HepG2 (cell line): ENCODE data around the gene BBS12. TPM values are rescaled to one million over a fixed set of nuclear protein-coding genes. Genes with fewer than 3 reads are reported as not detected.

Source experiments
- TEAD3 ChIP-seq: optimal IDR thresholded peaks from 2 replicates; pipeline ENCODE3; 2016; ENCODE audit warnings: borderline replicate concordance
- ZFP90 ChIP-seq: sonication (generic); formaldehyde crosslinking; IDR thresholded peaks from 2 replicates; pipeline ENCODE4 v1.8.0; 2022; ENCODE audit warnings: missing genetic modification reagents, mild to moderate bottlenecking, inconsistent platforms, borderline replicate concordance
- ZNF205 ChIP-seq: IDR thresholded peaks from 2 replicates; pipeline ENCODE4 v1.6.1; 2018; ENCODE audit warnings: missing biosample characterization, missing genetic modification reagents
- ZNF652 ChIP-seq: IDR thresholded peaks from 2 replicates; pipeline ENCODE4 v1.6.1; 2016; ENCODE audit warnings: low read depth, borderline replicate concordance
- ZNF773 ChIP-seq: sonication (generic); formaldehyde crosslinking; IDR thresholded peaks from 2 replicates; pipeline ENCODE4 v1.4.0; 2020; ENCODE audit warnings: missing genetic modification reagents, borderline replicate concordance
- ZNF790 ChIP-seq: sonication (generic); formaldehyde crosslinking; IDR thresholded peaks from 2 replicates; pipeline ENCODE4 v1.8.0; 2022; ENCODE audit warnings: missing genetic modification reagents, mild to moderate bottlenecking, borderline replicate concordance
- polyA plus RNA-seq, 8 experiments: library from polyadenylated mRNA; depleted of rRNA in 3 of 8; stranded (reverse) in 7 of 8; unstranded in 1 of 8; fragments of >200 nt; fragmentation: Illumina TruSeq in 4 of 8; extraction: Trizol in 4 of 8; gene quantifications; 2 replicates each; pipeline versions ENCODE4 v1.2.1 to v1.2.3, GENCODE V29; 2011 to 2016; ENCODE audit warnings: low read depth in 4 of 8, missing spikeins in 1 of 8, mixed read lengths in 1 of 8; ENCODE audit not compliant: insufficient read depth in 1 of 8
- total RNA-seq, 5 experiments: library from RNA; depleted of rRNA; stranded (reverse); fragments of >200 nt; fragmentation: Illumina TruSeq; extraction: Trizol; gene quantifications; 2 replicates each; pipeline ENCODE4 v1.2.3, GENCODE V29; 2016; ENCODE audit warnings: low read depth in 1 of 5
- TF ChIP-seq, protein P1 (sequence below): sonication (generic); formaldehyde crosslinking; IDR thresholded peaks from 2 replicates; pipeline ENCODE4 v1.8.1; 2023; ENCODE audit warnings: mild to moderate bottlenecking, missing genetic modification reagents
- TF ChIP-seq, protein P2 (sequence below): sonication (generic); formaldehyde crosslinking; IDR thresholded peaks from 2 replicates; pipeline ENCODE4 v1.4.0; 2020; ENCODE audit warnings: missing genetic modification reagents
- TF ChIP-seq, protein P3 (sequence below): sonication (generic); formaldehyde crosslinking; IDR thresholded peaks from 2 replicates; pipeline ENCODE4 v1.5.0; 2020; ENCODE audit warnings: missing genetic modification reagents

The BBS12 gene
- total and polyA plus RNA-seq, 2 of the 13 experiments (the other 11 are each of a cell fraction or from before 2014, with no cell fraction given), result 0.32 to 1.7 TPM

DNA sequence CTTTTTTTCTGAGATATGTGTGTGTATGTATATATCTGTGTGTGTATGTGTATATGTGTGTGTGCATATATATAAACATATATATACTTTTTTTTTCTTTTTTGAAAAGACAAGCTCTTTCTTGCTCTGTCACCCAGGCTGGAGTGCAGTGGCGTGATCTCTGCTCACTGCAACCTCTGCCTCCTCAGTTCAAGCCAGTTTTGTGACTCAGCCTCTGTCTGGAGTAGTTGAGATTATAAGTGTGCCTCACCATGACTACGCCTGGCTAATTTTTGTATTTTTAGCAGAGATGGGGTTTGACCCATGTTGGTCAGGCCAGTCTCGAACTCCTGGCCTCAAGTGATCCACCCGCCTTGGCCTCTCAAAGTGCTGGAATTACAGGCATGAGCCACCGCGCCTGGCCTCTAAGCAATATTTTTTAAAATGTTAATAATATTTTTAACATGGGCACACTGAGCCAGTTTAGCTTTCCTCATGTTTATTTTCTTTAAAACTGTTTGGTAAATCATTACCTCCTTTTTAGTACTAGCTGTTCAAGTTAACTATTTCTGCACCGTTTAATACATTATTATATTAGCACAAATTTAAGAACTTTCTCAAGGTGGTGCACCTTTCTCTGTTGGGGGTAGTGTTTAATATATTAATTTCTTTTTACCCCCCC is 33.3 kb downstream of the BBS12 start (continued):
- TF ChIP-seq, protein P1, sequence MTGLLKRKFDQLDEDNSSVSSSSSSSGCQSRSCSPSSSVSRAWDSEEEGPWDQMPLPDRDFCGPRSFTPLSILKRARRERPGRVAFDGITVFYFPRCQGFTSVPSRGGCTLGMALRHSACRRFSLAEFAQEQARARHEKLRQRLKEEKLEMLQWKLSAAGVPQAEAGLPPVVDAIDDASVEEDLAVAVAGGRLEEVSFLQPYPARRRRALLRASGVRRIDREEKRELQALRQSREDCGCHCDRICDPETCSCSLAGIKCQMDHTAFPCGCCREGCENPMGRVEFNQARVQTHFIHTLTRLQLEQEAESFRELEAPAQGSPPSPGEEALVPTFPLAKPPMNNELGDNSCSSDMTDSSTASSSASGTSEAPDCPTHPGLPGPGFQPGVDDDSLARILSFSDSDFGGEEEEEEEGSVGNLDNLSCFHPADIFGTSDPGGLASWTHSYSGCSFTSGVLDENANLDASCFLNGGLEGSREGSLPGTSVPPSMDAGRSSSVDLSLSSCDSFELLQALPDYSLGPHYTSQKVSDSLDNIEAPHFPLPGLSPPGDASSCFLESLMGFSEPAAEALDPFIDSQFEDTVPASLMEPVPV, result no peak
- peak; percentile 95 for TF ChIP-seq ZNF652
- 0 out of 2 replicates have a peak, but pooled peaks have one; percentile 35 for TF ChIP-seq ZFP90
- no peak for TF ChIP-seq ZNF773
- TF ChIP-seq, protein P2, sequence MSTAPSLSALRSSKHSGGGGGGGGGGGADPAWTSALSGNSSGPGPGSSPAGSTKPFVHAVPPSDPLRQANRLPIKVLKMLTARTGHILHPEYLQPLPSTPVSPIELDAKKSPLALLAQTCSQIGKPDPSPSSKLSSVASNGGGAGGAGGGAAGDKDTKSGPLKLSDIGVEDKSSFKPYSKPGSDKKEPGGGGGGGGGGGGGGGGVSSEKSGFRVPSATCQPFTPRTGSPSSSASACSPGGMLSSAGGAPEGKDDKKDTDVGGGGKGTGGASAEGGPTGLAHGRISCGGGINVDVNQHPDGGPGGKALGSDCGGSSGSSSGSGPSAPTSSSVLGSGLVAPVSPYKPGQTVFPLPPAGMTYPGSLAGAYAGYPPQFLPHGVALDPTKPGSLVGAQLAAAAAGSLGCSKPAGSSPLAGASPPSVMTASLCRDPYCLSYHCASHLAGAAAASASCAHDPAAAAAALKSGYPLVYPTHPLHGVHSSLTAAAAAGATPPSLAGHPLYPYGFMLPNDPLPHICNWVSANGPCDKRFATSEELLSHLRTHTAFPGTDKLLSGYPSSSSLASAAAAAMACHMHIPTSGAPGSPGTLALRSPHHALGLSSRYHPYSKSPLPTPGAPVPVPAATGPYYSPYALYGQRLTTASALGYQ (CRISPR knock-in tag), result peak; percentile 45; the same call in 1 of the 2 replicates
- TF ChIP-seq ZNF205 (CRISPR knock-in tag), result no peak
- peak; percentile 7 for TF ChIP-seq TEAD3
- TF ChIP-seq, protein P3, sequence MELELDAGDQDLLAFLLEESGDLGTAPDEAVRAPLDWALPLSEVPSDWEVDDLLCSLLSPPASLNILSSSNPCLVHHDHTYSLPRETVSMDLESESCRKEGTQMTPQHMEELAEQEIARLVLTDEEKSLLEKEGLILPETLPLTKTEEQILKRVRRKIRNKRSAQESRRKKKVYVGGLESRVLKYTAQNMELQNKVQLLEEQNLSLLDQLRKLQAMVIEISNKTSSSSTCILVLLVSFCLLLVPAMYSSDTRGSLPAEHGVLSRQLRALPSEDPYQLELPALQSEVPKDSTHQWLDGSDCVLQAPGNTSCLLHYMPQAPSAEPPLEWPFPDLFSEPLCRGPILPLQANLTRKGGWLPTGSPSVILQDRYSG (CRISPR knock-in tag), result no peak
- no peak for TF ChIP-seq ZNF790 (CRISPR knock-in tag)
